Fibroblast of lung (primary cell): ENCODE data around the gene SESN1. TPM values are rescaled to one million over a fixed set of nuclear protein-coding genes. Genes with fewer than 3 reads are reported as not detected.

ENCODE experiments used
- DNase-seq, 2 donors: peaks; one replicate each; pipeline versions ENCODE4 v3.0.0 to v3.0.0-alpha.2; 2010; ENCODE audit warnings: low read depth in 2 of 2
- H2AFZ ChIP-seq: 2 replicates; pipeline ENCODE4 v1.5.1; 2012; ENCODE audit warnings: low read length, control low read depth, inconsistent platforms
- H3K27ac ChIP-seq: 2 replicates; pipeline ENCODE4 v1.5.1; 2011; ENCODE audit warnings: low read length, control low read depth; ENCODE audit not compliant: insufficient read depth
- H3K27me3 ChIP-seq: 2 replicates; pipeline ENCODE4 v1.5.1; 2011; ENCODE audit warnings: mild to moderate bottlenecking, low read length; ENCODE audit not compliant: control insufficient read depth, insufficient read depth
- H3K36me3 ChIP-seq: 2 replicates; pipeline ENCODE4 v1.5.1; 2011; ENCODE audit warnings: low read length; ENCODE audit not compliant: control insufficient read depth, insufficient read depth
- H3K4me1 ChIP-seq: 2 replicates; pipeline ENCODE4 v1.5.1; 2011; ENCODE audit warnings: low read length; ENCODE audit not compliant: control insufficient read depth, insufficient read depth; ENCODE audit errors: extremely low read depth
- H3K4me2 ChIP-seq: 2 replicates; pipeline ENCODE4 v1.5.1; 2011; ENCODE audit warnings: low read length, control low read depth; ENCODE audit not compliant: insufficient read depth; ENCODE audit errors: extremely low read depth
- H3K4me3 ChIP-seq, 4 experiments: fragments of 200-600 bp in 1 of 4; sonication (generic) in 1 of 4; replicated peaks in 1 of 4; 2 replicates each; pipeline ENCODE4 v1.5.1; 2011 to 2016; ENCODE audit warnings: low read length in 4 of 4, low read depth in 3 of 4, mild to moderate bottlenecking in 3 of 4, control low read depth in 2 of 4, inconsistent platforms in 1 of 4, mixed read lengths in 1 of 4; ENCODE audit not compliant: insufficient read depth in 1 of 4; ENCODE audit errors: control extremely low read depth in 1 of 4
- H3K79me2 ChIP-seq: 2 replicates; pipeline ENCODE4 v1.5.1; 2012; ENCODE audit warnings: mild to moderate bottlenecking, low read length, inconsistent platforms; ENCODE audit not compliant: control insufficient read depth, insufficient read depth
- H3K9ac ChIP-seq: 2 replicates; pipeline ENCODE4 v1.5.1; 2011; ENCODE audit warnings: mild to moderate bottlenecking, low read length, control low read depth; ENCODE audit not compliant: insufficient read depth
- H3K9me3 ChIP-seq: 2 replicates; pipeline ENCODE4 v1.5.1; 2012; ENCODE audit warnings: low read depth, low read length; ENCODE audit not compliant: control insufficient read depth, insufficient read depth
- H4K20me1 ChIP-seq: 2 replicates; pipeline ENCODE4 v1.5.1; 2011; ENCODE audit warnings: low read length; ENCODE audit not compliant: control insufficient read depth, insufficient read depth; ENCODE audit errors: extremely low read depth
- CTCF ChIP-seq, 2 donors: IDR thresholded peaks in 1 of 2; conservative IDR thresholded peaks in 1 of 2; 1 replicate in 1 of 2; 2 replicates in 1 of 2; pipeline ENCODE4 v1.5.1; 2011 to 2012; ENCODE audit warnings: low read length in 2 of 2, control low read depth in 1 of 2, inconsistent platforms in 1 of 2, low read depth in 1 of 2, mild to moderate bottlenecking in 1 of 2
- EZH2 ChIP-seq: IDR thresholded peaks from 2 replicates; pipeline ENCODE4 v1.5.1; 2012; ENCODE audit warnings: low read length, control low read depth, mild to moderate bottlenecking; ENCODE audit errors: missing control alignments
- polyA plus RNA-seq, 2 donors: library from polyadenylated mRNA; depleted of rRNA in 1 of 2; stranded (reverse) in 1 of 2; unstranded in 1 of 2; fragments of >200 nt; gene quantifications; 2 replicates each; pipeline ENCODE4 v1.2.1, GENCODE V29; 2011 to 2012; ENCODE audit warnings: missing spikeins in 1 of 2
- total RNA-seq: library from RNA; depleted of rRNA; stranded (reverse); fragments of >200 nt; gene quantifications from 2 replicates; pipeline ENCODE4 v1.2.1, GENCODE V29; 2014

Gene SESN1
- total and polyA plus RNA-seq, 2 donors (not counting 1 experiment from before 2014, with no cell fraction given): 16.7 to 34.5 TPM

DNA sequence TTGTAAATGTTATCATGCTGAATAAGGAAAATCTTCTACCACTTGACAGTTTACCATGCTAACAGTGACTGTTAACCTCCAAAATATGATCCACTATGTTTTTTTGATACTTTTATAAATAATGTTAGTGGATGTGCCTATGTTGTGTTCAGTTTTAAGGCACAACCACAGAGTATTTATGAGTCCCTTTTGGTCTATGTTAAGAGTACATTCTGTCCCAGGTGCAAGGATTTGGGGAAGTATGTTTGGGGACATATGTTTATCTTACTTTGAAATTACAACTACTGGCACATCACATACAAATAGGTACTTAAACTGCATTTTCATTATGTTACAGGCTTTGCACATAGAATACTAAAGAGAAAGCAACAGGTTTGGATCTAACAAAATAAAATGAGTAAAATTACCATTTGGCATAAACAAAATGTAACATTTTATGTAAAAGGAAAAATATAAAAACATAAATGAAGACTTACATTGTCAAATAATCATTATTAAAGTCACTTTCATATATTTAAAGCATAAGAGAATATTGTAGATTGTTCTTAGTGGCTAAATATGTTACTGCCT, 71.2 kb downstream of the SESN1 start:
- no peaks in the 10 kb centered on the region for H3K9me3 ChIP-seq
- H4K20me1 ChIP-seq: no peaks in the 10 kb centered on the region
- no peak overlapping the region for H3K4me2 ChIP-seq
- H3K9ac ChIP-seq: no peak overlapping the region
- DNase-seq: no peak
- TF ChIP-seq CTCF (conservative IDR thresholded peaks at IDR 0.05 in 1 of 2, IDR thresholded peaks at IDR 0.05 in 1 of 2; ENCODE audit: low read depth in 1 of 2, low read length in 2 of 2): no peak
- TF ChIP-seq EZH2: no peak
- no peak overlapping the region for H3K27ac ChIP-seq
- H3K36me3 ChIP-seq: no peaks in the 10 kb centered on the region
- H3K4me3 ChIP-seq: no peak overlapping the region
- H2AFZ ChIP-seq: no peak overlapping the region
- no peaks in the 10 kb centered on the region for H3K4me1 ChIP-seq
- H3K27me3 ChIP-seq: no peaks in the 10 kb centered on the region
- no peaks in the 10 kb centered on the region for H3K79me2 ChIP-seq

DNA sequence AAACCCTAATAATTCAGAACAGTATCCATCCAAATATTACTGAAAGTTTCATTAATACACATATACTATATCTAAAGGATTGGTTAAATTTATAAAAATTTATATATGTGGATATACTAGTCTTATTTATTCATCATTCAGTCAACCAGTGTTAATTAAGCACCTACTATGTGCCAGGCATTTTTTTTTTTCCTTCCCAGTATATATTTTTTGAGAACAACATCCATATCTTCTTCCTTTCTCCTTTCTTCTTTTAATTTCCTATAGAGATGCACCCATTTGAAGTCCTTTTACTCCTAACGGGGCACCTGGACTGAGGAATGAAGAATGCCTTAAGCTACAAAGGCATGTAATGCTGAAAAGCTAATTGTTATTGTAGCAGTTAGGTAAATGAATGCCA, 72.8 kb downstream of the SESN1 start:
- H3K9me3 ChIP-seq: no peaks in the 10 kb centered on the region
- DNase-seq: no peak
- H3K4me1 ChIP-seq: no peaks in the 10 kb centered on the region
- H3K27me3 ChIP-seq: no peaks in the 10 kb centered on the region
- no peaks in the 10 kb centered on the region for H3K79me2 ChIP-seq
- H3K4me2 ChIP-seq: no peak overlapping the region
- no peaks in the 10 kb centered on the region for H4K20me1 ChIP-seq
- no peak overlapping the region for H3K9ac ChIP-seq
- no peak overlapping the region for H3K4me3 ChIP-seq
- no peak overlapping the region for H2AFZ ChIP-seq
- H3K27ac ChIP-seq: no peak overlapping the region
- no peak for TF ChIP-seq EZH2
- no peaks in the 10 kb centered on the region for H3K36me3 ChIP-seq

GRCh38 chr6:109019911-109020310, 74.7 kb downstream of the SESN1 start:
- no peaks in the 10 kb centered on the region for H3K4me1 ChIP-seq
- H3K9ac ChIP-seq: no peak overlapping the region
- H3K27ac ChIP-seq: no peak overlapping the region
- no peak overlapping the region for H2AFZ ChIP-seq
- no peaks in the 10 kb centered on the region for H3K36me3 ChIP-seq
- no peak for DNase-seq
- H3K4me2 ChIP-seq: no peak overlapping the region
- H4K20me1 ChIP-seq: no peaks in the 10 kb centered on the region
- H3K27me3 ChIP-seq: no peaks in the 10 kb centered on the region
- H3K4me3 ChIP-seq: no peak overlapping the region
- no peaks in the 10 kb centered on the region for H3K9me3 ChIP-seq
- TF ChIP-seq EZH2 (no peak), CTCF (conservative IDR thresholded peaks at IDR 0.05 in 1 of 2, IDR thresholded peaks at IDR 0.05 in 1 of 2; ENCODE audit: low read depth in 1 of 2, low read length in 2 of 2) (no peak)
- H3K79me2 ChIP-seq: no peaks in the 10 kb centered on the region
